PC-3 (cell line): ENCODE data around the gene FAM131C. TPM values are rescaled to one million over a fixed set of nuclear protein-coding genes. Genes with fewer than 3 reads are reported as not detected.

Source experiments
- ATAC-seq: fragments of 200-7000 bp; cut with Tn5 transposase; 2 replicates; pipeline ENCODE4 v1.9.1; 2020; ENCODE audit warnings: mild to moderate bottlenecking, moderate library complexity
- BruUV-seq: library from RNA; stranded (reverse); fragments of 400-500 nt; replicated peaks from 2 replicates; lab custom pipeline; 2021; lab: Mats Ljungman, UMichigan
- CTCF ChIA-PET: fragments of 300-600 bp; sonication (Branson Sonifier 250); formaldehyde crosslinking; loops from one replicate; lab custom pipeline; 2022; ENCODE audit warnings: antibody characterized with exemption; lab: Charles Lee
- POLR2A ChIA-PET: fragments of 300-600 bp; sonication (Branson Sonifier 250); formaldehyde crosslinking; loops from one replicate; lab custom pipeline; 2022; ENCODE audit warnings: antibody characterized with exemption; ENCODE audit not compliant: unreplicated experiment; lab: Charles Lee
- DNase-seq: peaks from one replicate; pipeline ENCODE4 v3.0.0-alpha.2; 2015
- H2AFZ ChIP-seq: fragments of 300-600 bp; sonication (generic); 2 replicates; pipeline ENCODE4 v1.6.0; 2016; ENCODE audit warnings: antibody characterized with exemption, low read length
- H3F3A ChIP-seq: fragments of 300-600 bp; sonication (generic); one replicate; pipeline ENCODE4 v1.6.0; 2017; ENCODE audit warnings: antibody characterized with exemption, low read length, control low read depth, mild to moderate bottlenecking; ENCODE audit not compliant: unreplicated experiment
- H3K27ac ChIP-seq: fragments of 300-600 bp; sonication (generic); 2 replicates; pipeline ENCODE4 v1.5.1; 2016; ENCODE audit warnings: mild to moderate bottlenecking, low read length
- H3K27me3 ChIP-seq: fragments of 300-600 bp; sonication (generic); 2 replicates; pipeline ENCODE4 v1.6.1; 2016; ENCODE audit warnings: low read length, mixed read lengths
- H3K36me3 ChIP-seq: fragments of 300-600 bp; sonication (generic); 2 replicates; pipeline ENCODE4 v1.6.1; 2016; ENCODE audit warnings: low read depth, mixed run types, low read length, mixed read lengths
- H3K4me1 ChIP-seq: fragments of 300-600 bp; sonication (generic); 2 replicates; pipeline ENCODE4 v1.5.1; 2016; ENCODE audit warnings: low read length; ENCODE audit not compliant: insufficient read depth
- H3K4me2 ChIP-seq: fragments of 300-600 bp; sonication (generic); 2 replicates; pipeline ENCODE4 v1.6.0; 2016; ENCODE audit warnings: low read length
- H3K4me3 ChIP-seq: fragments of 300-600 bp; sonication (generic); 2 replicates; pipeline ENCODE4 v1.5.1; 2016; ENCODE audit warnings: mild to moderate bottlenecking, low read length, mixed read lengths
- H3K79me2 ChIP-seq: fragments of 300-600 bp; sonication (generic); 2 replicates; pipeline ENCODE4 v1.6.1; 2017; ENCODE audit warnings: low read length, mixed read lengths
- H3K9ac ChIP-seq: fragments of 300-600 bp; sonication (generic); 2 replicates; pipeline ENCODE4 v1.6.0; 2016; ENCODE audit warnings: mild to moderate bottlenecking, low read length
- H3K9me2 ChIP-seq: fragments of 300-600 bp; sonication (generic); replicated peaks from 2 replicates; pipeline ENCODE4 v1.6.1; 2016; ENCODE audit warnings: mixed run types, low read length, mixed read lengths
- H3K9me3 ChIP-seq: fragments of 300-600 bp; sonication (generic); 2 replicates; pipeline ENCODE4 v1.6.1; 2016; ENCODE audit warnings: low read length, mixed read lengths
- H4K20me1 ChIP-seq: fragments of 300-600 bp; sonication (generic); 2 replicates; pipeline ENCODE4 v1.6.1; 2016; ENCODE audit warnings: low read length, mixed read lengths
- CTCF ChIP-seq: fragments of 300-600 bp; sonication (generic); conservative IDR thresholded peaks from 2 replicates; pipeline ENCODE4 v1.5.1; 2017; ENCODE audit warnings: antibody characterized with exemption, low read depth, mild to moderate bottlenecking, low read length
- EZH2 ChIP-seq: fragments of 300-600 bp; sonication (generic); IDR thresholded peaks from one replicate; pipeline ENCODE4 v1.6.1; 2017; ENCODE audit warnings: antibody characterized with exemption, mild to moderate bottlenecking, low read length; ENCODE audit not compliant: unreplicated experiment
- EZH2phosphoT487 ChIP-seq: fragments of 300-600 bp; sonication (generic); IDR thresholded peaks from 2 replicates; pipeline ENCODE4 v1.6.1; 2018; ENCODE audit warnings: mild to moderate bottlenecking, antibody characterized with exemption, low read length, borderline replicate concordance
- intact Hi-C: fragments of 100-400 bp; cut with micrococcal nuclease; formaldehyde crosslinking; loops from 2 replicates; pipeline ENCODE4 v1.9.0; 2023
- total RNA-seq: library from RNA; depleted of rRNA; stranded (reverse); fragments of >200 nt; gene quantifications from 2 replicates; pipeline ENCODE4 v1.2.3, GENCODE V29; 2014

The FAM131C gene
- total RNA-seq, 1 experiment from 2014 or later: 7.7 TPM

- no peaks in the 10 kb centered on the region for H3F3A ChIP-seq
- BruUV-seq: no TSS peak
- H3K27ac ChIP-seq: no peak overlapping the region
- intact Hi-C loops: no loop called here
- H3K4me1 ChIP-seq: peaks cover 20% of the 10 kb centered on the region
- no peaks in the 10 kb centered on the region for H4K20me1 ChIP-seq
- H3K4me2 ChIP-seq: no peak overlapping the region
- no peak for ATAC-seq
- ChIA-PET CTCF (no interaction called here), POLR2A (no interaction called here)
- H3K9ac ChIP-seq: no peak overlapping the region
- H3K4me3 ChIP-seq: no peak overlapping the region
- H3K9me3 ChIP-seq: no peaks in the 10 kb centered on the region
- TF ChIP-seq EZH2phosphoT487 (no peak), CTCF (no peak), EZH2 (no peak)
- H3K79me2 ChIP-seq: peaks cover 1% of the 10 kb centered on the region; the same call in 1 of the 2 replicates
- no peaks in the 10 kb centered on the region for H3K9me2 ChIP-seq
- DNase-seq: no peak
- H3K36me3 ChIP-seq: no peaks in the 10 kb centered on the region
- no peak overlapping the region for H2AFZ ChIP-seq
- no peaks in the 10 kb centered on the region for H3K27me3 ChIP-seq
These were observed 14.3 kb upstream of the FAM131C start for GRCh38 chr1:16087733-16088132.

GRCh38 chr1:16085522-16085921 lies 12.1 kb upstream of the FAM131C start:
- Histone ChIP-seq H3K4me2 (no peak overlapping the region), H3K4me1 (peaks cover 16% of the 10 kb centered on the region), H3K9me3 (no peaks in the 10 kb centered on the region), H3K9me2 (no peaks in the 10 kb centered on the region), H3K79me2 (peaks cover 4% of the 10 kb centered on the region; the same call in 1 of the 2 replicates), H3K4me3 (no peak overlapping the region), H3K9ac (no peak overlapping the region), H3F3A (no peaks in the 10 kb centered on the region), H3K27me3 (no peaks in the 10 kb centered on the region), H3K36me3 (no peaks in the 10 kb centered on the region), H3K27ac (no peak overlapping the region), H2AFZ (no peak overlapping the region), H4K20me1 (no peaks in the 10 kb centered on the region)
- no TSS peak for BruUV-seq
- TF ChIP-seq EZH2phosphoT487 (no peak), CTCF (no peak), EZH2 (no peak)
- intact Hi-C loops: no loop called here
- ChIA-PET CTCF (interaction anchor here (0.6 to 0.7 kb wide), 2 partner anchors 24 to 69 kb away, joined by 4 to 5 read pairs; no protein-coding TSS in a partner anchor), POLR2A (no interaction called here)
- DNase-seq (no peak), ATAC-seq (no peak)

GRCh38 chr1:16083486-16083885 lies 10.0 kb upstream of the FAM131C start:
- no peak overlapping the region for H3K4me3 ChIP-seq
- ChIA-PET POLR2A (no interaction called here), CTCF (interaction anchor here (1.1 kb wide), 1 partner anchor 34 kb away, joined by 6 read pairs; no protein-coding TSS in a partner anchor)
- no peak for TF ChIP-seq EZH2
- TF ChIP-seq CTCF: no peak
- H3K9ac ChIP-seq: no peak overlapping the region
- no peak overlapping the region for H2AFZ ChIP-seq
- ATAC-seq (no peak), DNase-seq (no peak)
- H3K9me3 ChIP-seq: no peaks in the 10 kb centered on the region
- intact Hi-C loops: no loop called here
- H3K79me2 ChIP-seq: peaks cover 4% of the 10 kb centered on the region; the same call in 1 of the 2 replicates
- H3K36me3 ChIP-seq: no peaks in the 10 kb centered on the region
- H3K9me2 ChIP-seq: no peaks in the 10 kb centered on the region
- H3F3A ChIP-seq: no peaks in the 10 kb centered on the region
- BruUV-seq: no TSS peak
- no peaks in the 10 kb centered on the region for H3K27me3 ChIP-seq
- peaks cover 15% of the 10 kb centered on the region for H3K4me1 ChIP-seq
- H3K4me2 ChIP-seq: no peak overlapping the region
- H4K20me1 ChIP-seq: no peaks in the 10 kb centered on the region
- H3K27ac ChIP-seq: no peak overlapping the region
